Kidney epithelial cell (primary cell): ENCODE results near the gene GCH1. TPM values are rescaled to one million over a fixed set of nuclear protein-coding genes. Genes with fewer than 3 reads are reported as not detected.

ENCODE experiments used
- DNase-seq: peaks from one replicate; pipeline ENCODE4 v3.0.0-alpha.2; 2010; ENCODE audit warnings: low read depth
- H3K27me3 ChIP-seq: 2 replicates; pipeline ENCODE4 v1.6.0; 2011; ENCODE audit warnings: low read length; ENCODE audit not compliant: control insufficient read depth, insufficient read depth
- H3K36me3 ChIP-seq: 2 replicates; pipeline ENCODE4 v1.5.1; 2011; ENCODE audit warnings: low read length; ENCODE audit not compliant: control insufficient read depth, insufficient read depth
- H3K4me3 ChIP-seq: 2 replicates; pipeline ENCODE4 v1.5.1; 2011; ENCODE audit warnings: low read depth, mild to moderate bottlenecking, control low read depth, low read length
- total RNA-seq: library from RNA; depleted of rRNA; stranded (reverse); fragments of >200 nt; gene quantifications from 2 replicates; pipeline ENCODE4 v1.2.3, GENCODE V29; 2015
- TF ChIP-seq, protein P1 (sequence below): IDR thresholded peaks from 2 replicates; pipeline ENCODE4 v1.5.1; 2011; ENCODE audit warnings: mild to moderate bottlenecking, moderate library complexity, low read length, control low read depth, inconsistent platforms; ENCODE audit not compliant: insufficient read depth, poor library complexity, severe bottlenecking

Gene GCH1
- total RNA-seq, 1 donor from 2014 or later, result 30.9 TPM

GRCh38 chr14:54837508-54838149 is 65.0 kb downstream of the GCH1 start:
- DNase-seq, result no peak
- H3K4me3 ChIP-seq, result no peak overlapping the region
- no peaks in the 10 kb centered on the region for H3K27me3 ChIP-seq
- no peaks in the 10 kb centered on the region for H3K36me3 ChIP-seq
- TF ChIP-seq, protein P1, sequence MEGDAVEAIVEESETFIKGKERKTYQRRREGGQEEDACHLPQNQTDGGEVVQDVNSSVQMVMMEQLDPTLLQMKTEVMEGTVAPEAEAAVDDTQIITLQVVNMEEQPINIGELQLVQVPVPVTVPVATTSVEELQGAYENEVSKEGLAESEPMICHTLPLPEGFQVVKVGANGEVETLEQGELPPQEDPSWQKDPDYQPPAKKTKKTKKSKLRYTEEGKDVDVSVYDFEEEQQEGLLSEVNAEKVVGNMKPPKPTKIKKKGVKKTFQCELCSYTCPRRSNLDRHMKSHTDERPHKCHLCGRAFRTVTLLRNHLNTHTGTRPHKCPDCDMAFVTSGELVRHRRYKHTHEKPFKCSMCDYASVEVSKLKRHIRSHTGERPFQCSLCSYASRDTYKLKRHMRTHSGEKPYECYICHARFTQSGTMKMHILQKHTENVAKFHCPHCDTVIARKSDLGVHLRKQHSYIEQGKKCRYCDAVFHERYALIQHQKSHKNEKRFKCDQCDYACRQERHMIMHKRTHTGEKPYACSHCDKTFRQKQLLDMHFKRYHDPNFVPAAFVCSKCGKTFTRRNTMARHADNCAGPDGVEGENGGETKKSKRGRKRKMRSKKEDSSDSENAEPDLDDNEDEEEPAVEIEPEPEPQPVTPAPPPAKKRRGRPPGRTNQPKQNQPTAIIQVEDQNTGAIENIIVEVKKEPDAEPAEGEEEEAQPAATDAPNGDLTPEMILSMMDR, result no peak

DNA sequence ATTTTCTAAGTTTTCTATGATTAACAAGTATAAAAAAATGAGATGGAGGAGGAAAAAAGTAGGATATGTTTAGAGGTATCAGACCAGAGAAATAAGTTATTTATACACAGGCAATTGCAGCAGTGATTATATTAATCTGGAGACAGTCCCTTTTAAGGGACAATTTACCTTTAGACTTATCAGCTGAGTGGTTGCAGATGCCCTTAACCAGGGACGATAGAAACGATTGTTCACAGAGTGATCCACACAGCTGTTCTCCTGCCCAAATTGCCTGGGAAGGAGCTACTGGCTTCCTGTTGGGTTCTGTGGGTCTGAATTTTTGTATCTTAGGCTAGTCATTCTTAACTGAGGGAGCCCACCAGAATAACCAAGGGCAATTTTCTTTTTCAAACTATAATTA is 66.4 kb downstream of the GCH1 start:
- Histone ChIP-seq H3K36me3 (no peaks in the 10 kb centered on the region), H3K27me3 (no peaks in the 10 kb centered on the region), H3K4me3 (no peak overlapping the region)
- DNase-seq, result no peak
- TF ChIP-seq, protein P1, result no peak

GRCh38 chr14:54834727-54835126 is 67.9 kb downstream of the GCH1 start:
- TF ChIP-seq, protein P1, result no peak
- Histone ChIP-seq H3K27me3 (no peaks in the 10 kb centered on the region), H3K36me3 (no peaks in the 10 kb centered on the region), H3K4me3 (no peak overlapping the region)
- no peak for DNase-seq

GRCh38 chr14:54834081-54834480 is 68.5 kb downstream of the GCH1 start:
- DNase-seq, result no peak
- Histone ChIP-seq H3K27me3 (no peaks in the 10 kb centered on the region), H3K4me3 (no peak overlapping the region), H3K36me3 (no peaks in the 10 kb centered on the region)
- TF ChIP-seq, protein P1, result no peak

DNA sequence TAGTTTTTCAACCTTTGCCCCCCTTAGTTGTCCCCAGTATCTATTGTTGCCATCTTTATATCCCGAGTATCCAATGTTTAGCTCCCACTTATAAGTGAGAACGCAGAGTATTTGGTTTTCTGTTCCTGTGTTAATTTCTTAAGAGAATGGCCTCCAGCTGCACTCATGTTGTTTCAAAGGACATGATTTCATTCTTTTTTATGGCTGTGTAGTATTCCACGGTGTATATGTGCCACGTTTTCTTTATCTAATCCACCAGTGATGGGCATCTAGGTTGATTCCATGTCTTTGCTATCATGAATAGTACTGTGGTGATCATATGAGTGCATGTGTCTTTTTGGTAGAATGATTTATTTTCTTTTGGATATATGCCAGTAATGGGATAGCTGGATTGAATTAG is 72.0 kb downstream of the GCH1 start:
- Histone ChIP-seq H3K27me3 (no peaks in the 10 kb centered on the region), H3K36me3 (no peaks in the 10 kb centered on the region), H3K4me3 (no peak overlapping the region)
- TF ChIP-seq, protein P1, result no peak
- DNase-seq, result no peak
